Measurements from ENCODE around the gene AMPD2. TPM values are rescaled to one million over a fixed set of nuclear protein-coding genes. Genes with fewer than 3 reads are reported as not detected.

AMPD2 gene
- total RNA-seq, 2 donors from 2014 or later: 169 to 202 TPM

DNA sequence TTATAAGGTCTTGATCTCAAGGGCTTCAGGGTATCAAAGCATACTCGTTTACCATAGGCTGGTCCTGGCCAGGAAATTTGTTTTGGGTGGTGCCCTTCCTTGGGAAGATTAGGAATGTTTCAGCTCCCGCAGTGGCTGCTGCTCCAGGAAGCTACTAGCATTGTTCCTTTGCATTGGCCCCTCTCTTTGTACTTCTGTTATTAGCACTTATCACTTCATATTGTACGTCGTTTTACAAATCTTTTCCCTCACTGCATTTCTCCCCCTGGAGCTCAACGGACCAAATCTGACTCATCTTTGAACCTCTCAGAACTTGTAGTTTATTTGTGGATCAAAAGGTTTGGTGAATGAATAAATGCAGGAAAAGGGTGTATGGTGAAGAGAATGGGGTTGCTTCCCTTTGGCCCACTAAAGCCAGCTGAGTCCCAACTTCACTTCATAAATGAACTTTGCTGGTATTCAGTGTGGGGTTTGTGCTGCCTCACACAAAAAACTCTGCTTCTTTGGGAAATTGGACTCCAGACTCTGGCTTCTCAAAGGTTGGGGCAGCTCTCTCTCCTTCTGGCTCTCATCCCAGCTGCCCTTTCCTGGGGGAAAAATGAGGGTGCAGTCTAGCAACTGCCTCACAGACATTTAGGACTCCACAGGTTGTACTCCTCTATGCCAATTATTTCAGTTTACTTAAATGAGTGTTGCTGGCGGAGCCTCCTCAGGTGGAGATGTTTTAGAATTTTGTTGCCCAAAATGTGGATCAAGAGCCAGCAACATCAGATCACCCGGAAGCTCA is 6.1 kb upstream of the AMPD2 start:
- Histone ChIP-seq H3K4me3 (no peak overlapping the region), H3K4me1 (ENCODE audit: control insufficient read depth in 1 of 2, low read depth in 2 of 2) (no peaks in the 10 kb centered on the region), H3K36me3 (no peaks in the 10 kb centered on the region), H3K9me3 (no peaks in the 10 kb centered on the region), H3K27me3 (replicated peaks; ENCODE audit: insufficient read depth) (no peaks in the 10 kb centered on the region), H3K27ac (no peak overlapping the region)
- DNase-seq (ENCODE audit: low spot score): no peak
- no peak for ATAC-seq (ENCODE audit: insufficient number of reproducible peaks, low FRiP score, low read depth)
- TF ChIP-seq, protein P1, sequence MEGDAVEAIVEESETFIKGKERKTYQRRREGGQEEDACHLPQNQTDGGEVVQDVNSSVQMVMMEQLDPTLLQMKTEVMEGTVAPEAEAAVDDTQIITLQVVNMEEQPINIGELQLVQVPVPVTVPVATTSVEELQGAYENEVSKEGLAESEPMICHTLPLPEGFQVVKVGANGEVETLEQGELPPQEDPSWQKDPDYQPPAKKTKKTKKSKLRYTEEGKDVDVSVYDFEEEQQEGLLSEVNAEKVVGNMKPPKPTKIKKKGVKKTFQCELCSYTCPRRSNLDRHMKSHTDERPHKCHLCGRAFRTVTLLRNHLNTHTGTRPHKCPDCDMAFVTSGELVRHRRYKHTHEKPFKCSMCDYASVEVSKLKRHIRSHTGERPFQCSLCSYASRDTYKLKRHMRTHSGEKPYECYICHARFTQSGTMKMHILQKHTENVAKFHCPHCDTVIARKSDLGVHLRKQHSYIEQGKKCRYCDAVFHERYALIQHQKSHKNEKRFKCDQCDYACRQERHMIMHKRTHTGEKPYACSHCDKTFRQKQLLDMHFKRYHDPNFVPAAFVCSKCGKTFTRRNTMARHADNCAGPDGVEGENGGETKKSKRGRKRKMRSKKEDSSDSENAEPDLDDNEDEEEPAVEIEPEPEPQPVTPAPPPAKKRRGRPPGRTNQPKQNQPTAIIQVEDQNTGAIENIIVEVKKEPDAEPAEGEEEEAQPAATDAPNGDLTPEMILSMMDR (IDR thresholded peaks at IDR 0.05): no peak

DNA sequence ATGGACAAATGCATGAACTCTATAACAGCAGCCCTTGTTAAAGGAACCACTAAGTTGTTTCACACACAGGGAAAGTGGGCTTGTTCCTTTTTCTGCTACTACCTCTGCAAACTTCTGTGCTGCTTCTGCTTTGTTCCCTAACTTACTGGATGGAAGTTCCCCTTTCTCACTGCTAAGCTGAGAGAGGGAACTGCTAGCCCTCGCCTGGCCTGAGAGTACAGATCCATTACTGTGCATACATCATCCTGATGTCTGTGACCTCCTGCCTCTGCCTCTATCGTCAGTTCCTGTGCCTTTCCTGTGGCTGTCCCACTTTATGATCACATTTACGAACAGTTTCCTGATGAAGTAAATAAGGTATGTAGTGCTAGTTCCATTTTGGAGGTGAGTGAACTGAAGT is 3.8 kb upstream of the AMPD2 start:
- no peaks in the 10 kb centered on the region for H3K9me3 ChIP-seq
- H3K4me1 ChIP-seq (ENCODE audit: control insufficient read depth in 1 of 2, low read depth in 2 of 2): peaks cover 3 to 8% of the 10 kb centered on the region in 2 donors
- DNase-seq (ENCODE audit: low spot score) (no peak), ATAC-seq (ENCODE audit: insufficient number of reproducible peaks, low FRiP score, low read depth) (no peak)
- TF ChIP-seq, protein P1 (IDR thresholded peaks at IDR 0.05): no peak
- no peak overlapping the region for H3K4me3 ChIP-seq
- no peaks in the 10 kb centered on the region for H3K27me3 ChIP-seq (replicated peaks; ENCODE audit: insufficient read depth)
- H3K36me3 ChIP-seq: no peaks in the 10 kb centered on the region
- peak overlapping the region in 1 of 2 donors; percentile 39 for H3K27ac ChIP-seq

DNA sequence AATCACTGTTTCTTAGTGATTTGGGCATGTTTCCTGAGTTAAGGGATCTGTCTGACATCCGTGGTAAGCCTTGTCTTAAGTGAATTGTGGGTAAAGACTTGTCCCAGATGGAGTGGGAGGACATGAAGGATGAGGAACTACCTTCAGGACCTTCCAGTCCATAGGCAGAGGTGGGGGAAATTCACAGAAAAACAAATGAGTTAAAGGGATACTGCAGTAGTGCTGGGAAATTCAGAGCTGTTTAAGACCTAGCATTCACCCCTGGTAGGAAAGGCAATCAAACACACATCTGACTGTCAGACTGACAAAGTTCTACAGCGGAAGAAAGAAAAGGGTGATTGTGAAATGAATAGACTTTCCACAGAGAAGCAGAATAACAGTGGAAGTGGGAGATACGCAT is 3.2 kb upstream of the AMPD2 start:
- no peaks in the 10 kb centered on the region for H3K27me3 ChIP-seq (replicated peaks; ENCODE audit: insufficient read depth)
- no peak overlapping the region for H3K4me3 ChIP-seq
- peaks cover 3 to 11% of the 10 kb centered on the region in 2 donors for H3K4me1 ChIP-seq (ENCODE audit: control insufficient read depth in 1 of 2, low read depth in 2 of 2)
- TF ChIP-seq, protein P1 (IDR thresholded peaks at IDR 0.05): no peak
- no peaks in the 10 kb centered on the region for H3K9me3 ChIP-seq
- H3K36me3 ChIP-seq: no peaks in the 10 kb centered on the region
- DNase-seq (ENCODE audit: low spot score) (no peak), ATAC-seq (ENCODE audit: insufficient number of reproducible peaks, low FRiP score, low read depth) (no peak)
- peak overlapping the region in 1 of 2 donors; percentile 39 for H3K27ac ChIP-seq

DNA sequence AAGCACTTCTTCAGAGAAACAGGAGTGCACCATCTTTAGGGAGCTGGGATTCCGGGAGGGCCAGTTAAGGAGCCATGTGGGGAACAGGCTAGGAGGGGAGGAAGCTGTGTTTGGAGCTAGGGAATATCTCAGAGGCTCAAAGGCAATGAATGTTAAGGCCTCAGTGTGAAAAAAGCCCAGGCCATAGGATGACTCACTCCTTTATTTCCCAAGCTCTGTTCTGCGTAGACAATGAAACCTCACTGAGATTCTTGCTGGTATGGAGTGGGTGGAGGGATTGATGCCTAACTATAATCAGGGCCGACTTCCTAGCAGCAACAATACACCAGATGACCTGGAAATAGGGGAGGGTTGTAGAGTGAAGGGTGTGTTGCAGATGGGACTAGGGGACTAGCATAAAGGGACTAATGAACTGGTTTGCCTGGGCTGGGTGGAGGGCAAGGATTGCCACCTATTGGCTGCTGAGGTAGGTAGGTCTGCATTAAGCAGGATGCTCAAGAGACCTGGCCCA is 2.3 kb upstream of the AMPD2 start:
- peak overlapping the region; percentile 39 to 44 for H3K27ac ChIP-seq
- peaks cover 10 to 20% of the 10 kb centered on the region in 2 donors for H3K4me1 ChIP-seq (ENCODE audit: control insufficient read depth in 1 of 2, low read depth in 2 of 2)
- DNase-seq (ENCODE audit: low spot score) (no peak), ATAC-seq (ENCODE audit: insufficient number of reproducible peaks, low FRiP score, low read depth) (no peak)
- H3K4me3 ChIP-seq: no peak overlapping the region
- TF ChIP-seq, protein P1 (IDR thresholded peaks at IDR 0.05): no peak
- H3K27me3 ChIP-seq (replicated peaks; ENCODE audit: insufficient read depth): no peaks in the 10 kb centered on the region
- no peaks in the 10 kb centered on the region for H3K36me3 ChIP-seq
- no peaks in the 10 kb centered on the region for H3K9me3 ChIP-seq

DNA sequence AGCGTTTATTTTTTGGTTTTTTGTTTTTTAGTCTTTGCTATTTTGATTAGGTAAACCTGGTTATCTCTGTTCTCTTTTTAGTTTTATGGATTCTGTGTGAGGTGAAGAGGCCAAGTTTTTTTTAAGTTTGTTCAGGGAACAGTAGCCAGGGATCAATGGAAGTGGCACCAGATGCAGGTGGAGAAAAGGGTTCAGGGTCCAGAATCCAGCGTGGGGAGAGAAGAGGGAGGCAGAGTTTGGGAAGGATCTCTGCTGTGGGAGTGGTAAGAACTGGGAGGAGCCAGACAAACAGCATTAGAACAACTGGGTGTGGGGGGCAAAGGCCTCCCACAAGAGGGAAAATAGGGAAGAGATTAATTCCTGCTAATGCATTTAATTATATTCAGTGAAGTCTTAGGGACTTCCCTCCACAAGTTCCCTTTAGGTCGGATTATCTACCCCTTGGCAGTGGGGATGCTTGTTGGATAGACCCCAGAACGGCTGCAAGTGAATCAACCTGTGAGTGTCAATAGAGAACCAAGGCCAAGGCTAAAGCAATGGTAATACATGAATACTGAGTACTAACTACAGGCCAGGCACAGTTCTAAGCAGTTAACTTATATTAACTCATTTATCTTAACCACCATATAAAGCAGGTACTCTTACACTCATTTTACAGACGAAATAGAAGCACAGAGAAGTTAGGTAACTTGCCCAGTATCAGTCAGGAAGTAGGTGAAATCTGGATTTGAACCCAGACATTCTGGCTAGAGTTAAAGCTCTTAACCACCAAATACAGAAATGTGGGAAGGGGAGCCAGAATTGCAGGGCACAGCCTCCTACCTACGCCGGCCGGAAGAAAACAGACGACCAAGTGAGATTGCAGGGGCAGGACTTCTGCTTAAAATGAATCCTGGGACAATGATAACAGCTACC is 719 bp upstream of the AMPD2 start:
- no peak for DNase-seq (ENCODE audit: low spot score)
- ATAC-seq (ENCODE audit: insufficient number of reproducible peaks, low FRiP score, low read depth): no peak
- H3K27me3 ChIP-seq (replicated peaks; ENCODE audit: insufficient read depth): no peaks in the 10 kb centered on the region
- peak overlapping the region; percentile 79 to 93 for H3K27ac ChIP-seq
- H3K9me3 ChIP-seq: no peaks in the 10 kb centered on the region
- peak overlapping the region; percentile 88 for H3K4me3 ChIP-seq
- H3K36me3 ChIP-seq: no peaks in the 10 kb centered on the region
- TF ChIP-seq, protein P1 (IDR thresholded peaks at IDR 0.05): no peak
- peaks cover 23 to 36% of the 10 kb centered on the region in 2 donors for H3K4me1 ChIP-seq (ENCODE audit: control insufficient read depth in 1 of 2, low read depth in 2 of 2)

Data from thoracic aorta (tissue), 2 donors.